ENCODE measurements around the gene CHERP.
"Not testable (repeated sequence)": the region's sequence is repeated elsewhere in the genome, so short reads cannot be mapped to it uniquely, and the experiment has no call there.

CHERP gene

DNA sequence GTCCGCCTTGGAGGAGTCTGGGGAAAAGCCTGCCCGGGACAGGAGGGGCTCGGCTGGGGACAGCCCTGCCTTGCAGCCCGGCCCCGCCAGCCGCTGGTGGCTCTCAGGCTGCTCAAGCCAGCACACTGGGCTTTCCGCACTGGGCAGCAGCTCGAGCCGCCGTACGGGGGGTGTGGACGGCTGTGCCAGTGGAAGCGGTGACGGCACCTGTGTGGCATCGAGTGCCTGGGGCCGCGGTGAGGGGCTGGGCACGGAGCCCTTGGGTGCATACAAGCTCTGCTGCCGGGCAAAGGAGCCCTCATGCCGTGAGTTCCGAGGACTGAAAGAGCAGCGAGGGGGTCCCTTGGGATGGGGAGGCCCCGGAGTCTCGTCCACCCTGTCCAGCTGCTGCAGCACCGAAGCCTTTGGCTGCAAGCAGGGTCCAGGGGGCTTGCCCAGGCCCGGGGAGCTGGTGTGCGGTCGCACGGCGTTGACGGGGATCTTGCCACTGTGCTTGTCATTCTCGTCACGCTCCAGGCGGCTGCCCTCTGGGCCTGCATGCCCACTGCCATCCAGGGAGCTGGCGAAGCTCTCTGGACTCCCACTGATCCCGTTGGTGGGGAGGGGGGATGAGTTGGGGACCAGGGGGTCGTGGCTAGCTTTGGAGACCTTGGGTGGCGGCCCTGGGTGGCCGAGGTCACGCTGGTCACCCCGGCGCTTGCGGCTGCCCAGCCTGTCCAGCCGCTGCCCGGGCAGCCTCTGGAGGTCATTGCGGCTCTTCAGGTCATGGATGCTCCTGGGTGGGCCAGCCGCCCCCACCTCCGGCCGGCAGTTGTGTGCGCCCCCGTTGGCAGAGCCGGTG is 34.7 kb upstream of the CHERP start:
- no peak for DNase-seq (ENCODE audit: low spot score)

DNA sequence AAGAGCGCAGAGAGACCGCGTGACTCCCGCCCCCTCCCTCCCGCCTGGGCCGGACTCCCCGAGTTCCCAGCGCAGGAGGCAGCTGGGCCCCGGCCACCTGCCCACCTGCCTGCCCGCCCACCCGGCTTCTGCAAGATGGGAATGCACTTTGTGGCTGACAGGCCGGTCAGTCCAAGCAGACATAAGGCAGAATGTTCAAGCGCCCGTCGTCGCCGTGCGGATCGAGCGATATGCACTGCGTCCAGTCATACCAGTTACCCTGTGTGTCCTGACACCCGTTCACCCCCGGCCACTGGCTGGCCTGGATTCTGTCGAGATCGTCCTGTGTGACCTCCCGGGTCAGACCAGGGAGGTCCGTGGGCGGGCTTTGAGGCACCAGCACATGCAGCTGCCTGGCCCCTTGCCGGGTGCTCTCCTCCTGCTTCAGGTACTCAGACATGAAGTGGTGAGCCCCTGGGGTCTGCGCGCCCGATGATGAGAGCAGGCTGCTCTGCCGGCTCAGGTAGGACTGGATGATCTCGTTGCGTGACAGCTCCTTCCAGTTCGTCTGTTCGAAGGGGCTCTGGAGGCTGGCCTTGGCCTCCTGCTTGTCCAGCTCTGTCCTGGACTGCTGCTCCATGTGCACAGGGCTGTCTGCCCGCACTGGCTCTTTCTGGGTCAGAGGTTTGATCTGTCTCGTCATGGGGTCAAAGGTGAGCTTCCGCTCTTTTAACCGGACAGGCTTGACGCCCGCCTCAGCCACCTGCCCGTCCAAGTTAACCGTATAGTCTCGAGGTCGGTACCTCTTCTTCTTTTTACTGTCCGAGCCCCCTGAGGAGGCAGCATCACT is 33.8 kb upstream of the CHERP start:
- no peak for DNase-seq (ENCODE audit: low spot score)

GRCh38 chr19:16575282-16575681 is 33.0 kb upstream of the CHERP start:
- no peak for DNase-seq (ENCODE audit: low spot score)

- no peak for DNase-seq (ENCODE audit: low spot score)
These were observed 31.7 kb upstream of the CHERP start for GRCh38 chr19:16573925-16574324.

DNA sequence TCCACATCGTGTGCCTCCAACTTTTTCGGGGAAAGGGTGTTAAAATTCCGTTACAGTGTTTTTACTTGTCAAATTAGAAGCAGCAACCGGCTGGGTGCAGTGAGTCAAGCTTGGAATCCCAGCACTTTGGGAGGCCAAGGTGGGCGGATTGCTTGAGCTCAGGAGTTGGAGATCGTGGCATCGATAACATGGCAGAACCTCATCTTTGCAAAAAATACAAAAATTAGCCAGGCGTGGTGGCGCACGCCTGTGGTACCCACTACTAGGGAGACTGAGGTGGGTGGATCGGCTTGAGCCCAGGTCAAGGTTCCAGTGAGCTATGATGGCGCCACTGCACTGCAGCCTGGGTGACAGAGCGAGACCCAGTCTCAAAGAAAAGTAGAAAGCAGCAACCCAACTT is 31.1 kb upstream of the CHERP start:
- no peak for DNase-seq (ENCODE audit: low spot score)

DNA sequence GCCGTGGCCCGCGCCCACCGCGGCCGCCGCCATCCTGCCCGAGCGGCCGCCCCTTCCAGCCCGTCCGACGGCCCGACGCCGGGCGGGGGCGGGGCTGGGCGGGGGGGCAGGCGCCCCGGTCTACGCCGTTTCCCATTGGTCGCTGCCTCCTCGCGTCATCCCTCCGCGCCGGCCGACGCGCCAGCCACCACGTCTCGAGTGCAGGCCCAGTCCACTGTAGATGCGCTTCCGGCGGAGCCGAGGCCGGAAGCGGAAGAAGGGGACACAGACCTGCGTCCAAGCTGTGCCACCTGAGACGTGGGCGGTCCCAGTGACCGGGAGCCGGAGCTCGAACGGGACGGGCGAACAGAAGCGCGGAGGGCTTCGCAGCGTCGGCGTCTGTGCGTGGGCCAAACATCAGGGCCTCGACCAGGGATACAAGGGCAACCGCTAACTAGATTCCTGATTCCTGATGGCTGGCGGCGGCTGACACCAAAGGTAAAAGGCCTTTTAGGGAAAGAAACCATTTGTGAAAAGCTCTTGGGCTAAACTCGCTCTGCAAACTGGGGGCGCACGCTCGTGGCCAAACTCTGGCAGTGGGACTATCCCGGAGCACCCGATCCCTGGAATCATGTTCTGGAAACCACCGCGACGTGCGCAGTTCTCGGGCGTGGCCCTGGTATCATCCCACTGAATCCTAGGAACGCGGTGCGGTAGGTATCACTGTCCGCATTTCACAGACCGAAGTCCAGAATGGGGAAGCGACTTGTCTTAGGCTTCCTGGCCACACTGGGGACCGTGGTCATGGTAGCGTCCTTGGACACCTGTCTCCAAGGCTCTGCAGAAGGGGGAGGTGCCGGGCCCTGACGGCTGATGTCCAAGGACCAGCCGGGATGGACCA is 30.3 kb upstream of the CHERP start, which contains the start of gene SLC35E1:
SLC35E1 (minus strand) TSS at position 84 of the 880 bp plus-strand sequence; CDS start at position 33, 51 bp downstream.
- peak; percentile 96 for DNase-seq (ENCODE audit: low spot score)

GRCh38 chr19:16571822-16572331 is 29.6 kb upstream of the CHERP start:
- DNase-seq (ENCODE audit: low spot score), result no peak

GRCh38 chr19:16571283-16571682 is 29.0 kb upstream of the CHERP start:
- DNase-seq (ENCODE audit: low spot score), result no peak

DNA sequence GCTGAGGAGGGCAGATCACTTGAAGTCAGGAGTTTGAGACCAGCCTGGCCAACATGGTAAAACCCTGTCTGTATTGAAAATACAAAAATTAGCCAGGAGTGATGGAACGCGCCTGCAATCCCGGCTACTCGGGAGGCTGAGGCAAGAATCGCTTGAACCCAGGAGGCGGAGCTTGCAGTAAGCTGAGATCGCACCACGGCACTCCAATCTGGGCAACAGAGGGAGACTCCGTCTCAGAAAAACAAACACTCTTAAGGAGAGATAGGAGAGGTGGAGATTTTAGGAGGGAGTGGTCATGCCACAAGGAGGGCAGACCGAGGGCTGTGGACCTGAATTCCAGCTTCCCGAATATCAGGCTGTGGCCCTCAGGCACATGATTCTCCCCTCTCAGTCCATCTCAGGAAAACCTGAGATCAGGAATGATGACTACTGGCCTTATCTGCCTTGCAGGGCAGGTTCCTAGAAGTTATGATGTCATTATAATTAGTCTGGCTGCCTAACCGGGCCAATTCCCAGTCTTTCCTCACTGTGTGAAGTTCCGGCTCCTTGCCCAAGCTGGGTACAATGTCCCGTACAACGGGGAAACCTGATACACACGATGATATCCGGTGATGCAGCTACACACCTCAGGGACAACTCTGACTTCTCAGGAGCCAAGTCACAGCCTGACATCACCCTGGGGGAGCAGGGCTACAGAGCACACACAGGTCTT is 27.5 kb upstream of the CHERP start:
- no peak for DNase-seq (ENCODE audit: low spot score)

DNA sequence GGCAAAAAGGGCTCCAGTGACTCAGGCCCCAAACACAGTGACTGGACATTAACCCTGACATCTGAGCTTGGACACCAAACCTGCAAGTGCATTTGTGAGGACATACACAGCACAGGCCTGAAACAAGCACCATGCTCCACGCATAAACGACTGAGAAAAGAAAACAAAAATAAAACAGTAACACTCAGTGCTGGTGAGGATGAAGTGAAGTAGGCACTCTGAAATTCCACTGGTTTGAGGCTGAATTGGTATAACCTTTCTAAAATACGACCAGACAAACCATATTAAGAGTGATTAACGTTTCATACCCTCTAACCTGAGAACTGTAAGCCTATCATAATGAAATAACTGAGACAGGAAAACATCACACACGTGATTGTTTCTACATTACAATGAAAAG is 24.5 kb upstream of the CHERP start:
- no peak for DNase-seq (ENCODE audit: low spot score)

GRCh38 chr19:16566161-16566560 is 23.9 kb upstream of the CHERP start:
- no peak for DNase-seq (ENCODE audit: low spot score)

DNA sequence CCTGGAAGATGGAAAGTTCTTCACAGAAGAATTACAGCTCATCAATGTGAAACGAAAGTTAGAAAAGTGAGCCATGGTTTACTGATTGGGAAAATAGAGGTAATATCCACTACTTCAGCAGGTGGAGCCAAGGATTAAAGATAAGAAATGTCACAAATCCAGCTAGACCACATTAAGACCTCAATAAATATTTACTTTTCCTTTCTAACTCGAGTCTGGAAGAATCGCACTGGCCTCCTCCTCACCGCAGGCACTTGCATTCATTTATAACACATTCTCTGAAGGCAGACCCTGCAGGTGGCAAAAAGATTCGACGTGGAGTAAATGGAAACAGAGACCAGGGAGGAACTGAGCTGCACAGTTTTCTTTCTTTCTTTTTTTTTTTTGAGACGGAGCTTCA is 22.6 kb upstream of the CHERP start:
- DNase-seq (ENCODE audit: low spot score), result no peak

- DNase-seq (ENCODE audit: low spot score), result no peak
These were observed 20.4 kb upstream of the CHERP start for GRCh38 chr19:16562608-16563025.

DNA sequence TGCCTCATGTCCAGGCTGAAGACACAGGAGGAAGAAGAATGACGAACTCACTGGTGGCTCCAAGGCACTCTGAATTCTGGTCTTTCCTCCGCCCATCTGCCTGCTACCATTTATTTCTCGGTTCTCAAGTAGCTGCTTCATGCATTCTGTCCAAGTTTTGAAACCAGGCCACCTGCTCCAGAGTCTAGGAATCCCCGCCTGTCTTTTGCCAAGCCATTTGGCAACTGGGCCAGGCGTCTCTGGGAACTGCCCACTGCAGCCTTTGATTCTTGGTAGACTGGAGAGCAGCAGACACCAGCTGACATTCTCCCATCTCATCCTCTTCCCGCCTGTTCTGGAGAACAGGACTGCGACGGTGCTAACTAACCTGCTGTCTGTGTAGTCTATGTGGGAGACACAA is 19.1 kb upstream of the CHERP start:
- no peak for DNase-seq (ENCODE audit: low spot score)

DNA sequence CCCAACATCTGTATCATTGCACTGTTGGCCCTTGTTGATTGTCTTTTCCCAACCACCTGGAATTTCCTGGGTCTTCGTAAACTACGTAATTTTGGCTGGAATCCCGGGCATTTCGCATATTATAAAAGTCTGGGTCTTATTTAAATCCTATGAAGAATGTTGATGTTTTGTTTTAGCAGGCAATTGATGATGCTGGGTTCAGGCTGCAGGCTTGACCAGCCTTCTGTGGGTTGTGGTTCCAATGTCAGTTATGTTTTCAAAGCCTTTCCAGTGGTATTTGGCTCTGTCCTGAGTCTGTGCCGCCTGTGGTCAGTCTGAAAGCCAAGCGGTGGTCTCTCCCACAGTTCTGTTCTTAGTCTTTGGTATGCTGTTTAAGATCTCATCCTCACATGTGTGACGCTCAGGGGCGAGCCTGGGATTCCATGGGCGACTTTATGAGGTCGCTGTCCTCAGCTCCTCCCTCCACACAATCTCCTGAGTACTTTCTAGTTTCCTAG is 17.6 kb upstream of the CHERP start:
- DNase-seq (ENCODE audit: low spot score), result no peak

GRCh38 chr19:16554776-16555175 is 12.5 kb upstream of the CHERP start:
- DNase-seq (ENCODE audit: low spot score), result no peak

- DNase-seq (ENCODE audit: low spot score), result not testable (repeated sequence)
These were observed 9.7 kb upstream of the CHERP start for GRCh38 chr19:16551902-16552301.

DNA sequence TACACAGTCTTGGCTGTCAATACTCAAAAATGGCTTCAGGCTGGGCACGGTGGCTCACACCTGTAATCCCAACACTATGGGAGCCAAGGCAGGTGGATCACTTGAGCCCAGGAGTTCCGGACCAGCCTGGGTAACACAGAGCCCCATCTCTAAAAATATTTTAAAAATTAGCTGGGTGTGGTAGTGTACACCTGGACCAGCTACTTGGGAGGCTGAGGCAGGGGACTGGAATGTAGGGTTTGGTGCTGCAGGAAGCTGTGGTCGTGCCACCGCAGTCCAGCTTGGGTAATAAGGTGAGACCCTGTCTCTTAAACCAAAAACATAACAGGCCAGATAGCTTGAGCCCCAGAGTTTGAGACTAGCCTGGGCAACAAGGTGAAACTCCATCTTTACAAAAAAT is 6.7 kb upstream of the CHERP start:
- DNase-seq (ENCODE audit: low spot score), result no peak

DNA sequence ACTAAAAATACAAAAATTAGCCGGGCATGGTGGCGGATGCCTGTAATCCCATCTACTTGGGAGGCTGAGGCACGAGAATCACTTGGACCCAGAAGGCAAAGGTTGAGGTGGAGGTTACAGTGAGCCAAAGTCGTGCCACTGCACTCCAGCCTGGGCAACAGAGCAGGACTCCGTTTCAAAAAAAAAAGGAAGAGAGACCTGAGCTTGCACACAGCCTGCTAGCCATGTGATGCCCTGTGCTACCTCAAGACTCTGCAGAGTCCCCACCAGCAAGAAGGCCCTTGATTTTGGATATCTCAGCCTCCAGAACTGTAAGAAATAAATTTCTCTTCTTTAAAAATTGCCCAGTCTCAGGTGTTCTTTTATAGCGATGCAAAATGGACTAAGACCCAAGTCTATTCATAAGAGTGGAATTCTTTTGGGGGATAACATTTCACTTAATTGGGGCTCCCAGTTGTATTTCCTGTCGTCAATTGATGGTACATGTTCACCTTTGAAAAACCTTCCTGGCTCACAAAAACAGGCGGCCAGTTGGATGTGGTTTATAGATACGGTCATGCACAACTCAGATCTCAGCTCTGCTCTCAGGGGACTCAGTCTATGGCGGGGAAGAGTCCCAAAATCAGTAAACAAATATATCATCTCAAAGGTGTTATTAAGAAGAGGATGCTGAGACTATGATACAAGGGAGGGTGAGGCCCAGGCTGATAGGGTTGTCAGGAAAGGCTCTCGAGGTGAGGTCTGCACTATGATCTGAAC is 2.4 kb upstream of the CHERP start:
- DNase-seq (ENCODE audit: low spot score), result no peak

GRCh38 chr19:16543734-16544133 is 1.5 kb upstream of the CHERP start:
- not testable (repeated sequence) for DNase-seq (ENCODE audit: low spot score)

Measured in hematopoietic multipotent progenitor cell treated with erythropoietin and hydrocortisone succinate and interleukin-3 and kit ligand, for 17 days (in vitro differentiated cells).